Superior temporal gyrus (tissue), 1 donor: ENCODE measurements around the gene PLCL2.

Experiments used
- DNase-seq: peaks from one replicate; pipeline ENCODE4 v3.0.0-alpha.2; 2016; ENCODE audit errors: extremely low spot score

PLCL2 gene

DNA sequence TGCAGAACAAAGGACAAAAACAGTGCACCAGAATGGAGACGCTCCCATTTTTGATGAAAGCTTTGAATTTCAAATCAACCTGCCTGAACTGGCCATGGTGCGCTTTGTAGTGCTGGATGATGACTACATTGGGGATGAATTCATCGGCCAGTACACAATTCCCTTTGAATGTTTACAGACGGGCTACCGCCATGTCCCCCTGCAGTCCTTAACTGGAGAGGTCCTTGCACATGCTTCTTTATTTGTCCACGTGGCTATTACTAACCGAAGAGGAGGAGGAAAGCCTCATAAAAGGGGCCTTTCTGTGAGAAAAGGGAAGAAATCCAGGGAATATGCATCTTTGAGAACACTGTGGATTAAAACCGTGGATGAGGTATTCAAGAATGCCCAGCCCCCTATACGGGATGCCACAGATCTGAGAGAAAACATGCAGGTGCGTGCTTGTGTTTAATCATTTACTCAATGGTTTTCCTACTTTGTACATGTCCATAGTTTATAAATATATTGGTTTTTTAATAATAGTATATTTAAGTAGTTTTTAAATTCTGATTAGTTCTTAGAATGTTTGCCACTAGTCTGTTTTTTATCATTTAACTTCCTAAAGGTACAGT lies 127.1 kb downstream of the PLCL2 start:
- DNase-seq, result no peak

GRCh38 chr3:17013050-17013449 lies 128.3 kb downstream of the PLCL2 start:
- no peak for DNase-seq

- DNase-seq, result no peak
Measured at GRCh38 chr3:17013571-17013970, 128.8 kb downstream of the PLCL2 start.

DNA sequence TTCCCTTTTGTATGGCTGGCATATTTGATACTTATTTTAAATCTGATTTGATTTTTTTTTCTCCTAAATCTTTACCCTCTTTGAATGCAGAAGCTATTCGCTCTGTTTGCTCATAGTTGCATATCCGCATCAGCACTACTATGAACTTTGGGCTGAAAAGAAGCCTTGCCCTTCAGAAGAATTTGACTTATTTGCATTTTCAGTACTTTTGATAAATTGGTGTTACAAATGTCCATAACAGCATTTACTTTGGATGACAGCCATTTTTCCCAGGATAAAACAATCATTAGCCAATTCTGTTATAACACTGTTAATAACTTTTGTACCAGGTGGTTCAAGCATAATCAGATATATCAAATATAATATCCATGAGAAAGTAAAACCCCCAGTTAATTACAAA lies 129.5 kb downstream of the PLCL2 start:
- no peak for DNase-seq

- DNase-seq, result no peak
Measured at GRCh38 chr3:17014709-17015108, 130.0 kb downstream of the PLCL2 start.

DNA sequence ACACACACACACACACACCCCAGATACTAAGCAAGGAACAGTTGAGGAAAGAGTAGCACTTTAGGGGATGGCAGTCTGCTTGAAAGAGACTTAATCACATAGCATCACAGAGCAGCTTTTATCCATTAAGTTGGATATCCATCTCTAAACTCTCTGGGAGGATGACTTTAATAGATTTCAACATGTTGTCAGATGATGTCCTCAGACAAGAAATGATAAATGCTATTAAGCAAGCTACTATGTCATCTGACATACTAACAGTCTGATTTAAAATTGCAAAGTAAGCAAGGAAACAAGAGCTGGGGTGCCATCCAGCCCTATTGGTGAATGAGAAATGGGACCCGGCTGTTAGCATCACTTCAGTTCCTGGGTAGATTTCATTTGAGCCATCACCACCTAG lies 136.9 kb downstream of the PLCL2 start:
- no peak for DNase-seq

DNA sequence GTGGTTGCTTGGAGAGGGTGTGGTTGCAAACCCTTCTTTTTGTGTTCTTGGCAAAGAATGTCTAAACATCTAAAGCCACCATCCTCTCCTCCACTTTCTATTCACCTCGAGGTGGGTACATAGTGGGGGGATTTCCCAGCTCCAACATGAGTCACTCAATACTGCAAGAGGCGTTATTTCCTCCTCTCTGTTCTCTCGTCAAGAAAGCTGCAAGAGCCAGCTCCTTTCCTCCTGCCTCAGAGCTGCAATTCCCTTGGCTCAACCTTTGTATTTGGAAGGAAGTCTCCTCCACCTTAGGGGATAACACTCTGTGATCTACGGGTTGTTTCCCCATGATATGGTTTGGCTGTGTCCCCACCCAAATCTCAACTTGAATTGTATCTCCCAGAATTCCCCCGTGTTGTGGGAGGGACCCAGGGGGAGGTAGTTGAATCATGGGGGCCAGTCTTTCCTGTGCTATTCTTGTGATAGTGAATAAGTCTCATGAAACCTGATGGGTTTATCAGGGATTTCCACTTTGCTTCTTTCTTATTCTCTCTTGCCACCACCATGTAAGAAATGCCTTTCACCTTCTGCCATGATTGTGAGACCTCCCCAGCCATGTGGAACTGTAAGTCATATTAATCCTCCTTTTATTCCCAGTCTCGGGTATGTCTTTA lies 138.4 kb downstream of the PLCL2 start:
- DNase-seq, result no peak

DNA sequence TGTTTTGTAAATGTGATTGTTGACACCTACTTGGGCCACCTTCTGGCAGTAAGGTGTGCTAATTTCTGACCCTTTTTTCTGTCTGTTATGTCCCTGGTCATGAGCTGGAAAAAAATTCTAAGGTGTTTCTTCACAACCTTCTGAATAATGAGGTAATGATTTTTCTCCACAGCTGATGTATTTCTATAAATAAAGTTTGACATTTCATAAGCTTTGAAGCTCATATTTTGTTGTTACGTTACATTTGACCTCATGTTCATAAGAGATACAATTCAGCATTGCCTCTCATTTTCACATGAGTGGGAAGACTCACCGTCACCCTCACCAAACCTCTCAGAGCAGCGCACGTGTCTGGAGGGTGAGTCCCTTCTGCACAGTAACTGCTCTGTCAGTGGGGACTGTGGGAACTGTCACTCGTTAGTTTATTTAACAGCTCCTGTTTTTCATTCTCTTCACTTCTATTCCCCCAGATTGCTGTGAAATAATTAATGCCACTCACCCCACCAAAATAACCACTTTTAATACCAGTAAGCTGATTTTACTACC lies 140.9 kb downstream of the PLCL2 start:
- no peak for DNase-seq

GRCh38 chr3:17027318-17027717 lies 142.6 kb downstream of the PLCL2 start:
- no peak for DNase-seq

DNA sequence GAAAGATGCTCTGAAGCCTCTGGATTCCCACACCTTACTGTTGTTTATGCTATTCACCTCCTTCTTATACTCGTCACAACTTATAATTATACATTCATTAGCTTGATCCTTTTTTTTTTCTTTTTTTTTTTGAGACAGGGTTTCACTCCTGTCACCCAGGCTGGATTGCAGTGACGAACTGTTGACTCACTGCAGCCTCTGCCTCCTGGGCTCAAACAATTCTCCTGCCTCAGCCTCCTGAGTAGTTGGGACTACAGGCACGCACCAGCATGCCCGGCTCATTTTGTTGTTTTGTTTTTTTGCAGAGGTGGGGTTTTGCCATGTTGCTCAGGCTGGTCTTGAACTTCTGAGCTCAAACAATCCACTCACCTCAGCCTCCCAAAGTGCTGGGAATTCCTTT lies 143.6 kb downstream of the PLCL2 start:
- no peak for DNase-seq

DNA sequence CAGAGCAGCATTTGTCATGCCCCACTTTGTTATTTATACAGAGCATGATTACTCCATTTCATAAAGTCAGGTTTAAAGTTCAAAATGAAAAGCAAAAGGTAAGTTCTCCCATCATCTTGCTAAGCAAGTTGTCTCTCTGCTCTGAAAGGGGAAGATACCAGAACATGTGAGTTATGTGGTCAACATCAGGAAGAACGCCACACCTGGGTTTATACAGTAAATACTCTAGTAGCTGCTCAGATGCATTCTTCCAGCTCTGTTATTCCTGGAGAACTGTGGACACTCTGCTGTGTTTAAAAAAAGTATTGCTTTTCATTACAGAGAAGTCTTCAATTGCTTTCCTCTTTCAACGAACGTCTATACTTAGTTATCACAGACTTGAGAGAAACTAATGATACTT lies 145.7 kb downstream of the PLCL2 start:
- no peak for DNase-seq

DNA sequence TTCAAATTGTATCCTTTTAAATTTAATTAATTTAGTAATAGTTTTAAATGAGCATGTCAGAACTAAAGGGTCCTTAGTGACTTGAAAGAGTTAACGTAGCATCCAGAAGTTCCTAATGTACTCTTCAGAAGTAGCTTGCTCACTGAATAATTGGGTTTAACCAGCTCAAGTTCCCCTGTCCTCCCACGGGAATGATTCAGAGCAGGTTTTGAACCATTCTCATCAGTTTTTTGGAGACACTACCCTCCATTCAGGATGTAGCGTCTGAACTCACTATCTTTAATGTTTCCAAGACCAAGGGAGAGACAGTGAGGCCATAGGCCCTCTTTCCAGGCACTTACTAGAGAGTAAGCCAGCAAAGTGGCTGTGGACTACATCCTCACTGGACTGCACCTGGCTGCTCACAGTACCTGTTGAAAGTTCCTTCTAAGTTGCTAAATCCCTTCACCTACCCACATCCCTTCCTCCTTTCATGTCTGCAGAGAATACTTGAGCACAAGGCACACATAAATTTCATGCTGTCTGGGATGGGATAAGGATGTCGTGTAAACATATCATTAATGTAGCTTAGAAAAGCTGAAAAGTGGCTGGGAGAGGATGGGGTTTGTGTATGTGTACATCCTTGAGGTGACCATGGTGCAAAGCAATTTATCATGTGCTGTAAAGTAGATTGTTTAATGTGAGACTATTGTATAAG lies 146.3 kb downstream of the PLCL2 start:
- DNase-seq, result no peak

DNA sequence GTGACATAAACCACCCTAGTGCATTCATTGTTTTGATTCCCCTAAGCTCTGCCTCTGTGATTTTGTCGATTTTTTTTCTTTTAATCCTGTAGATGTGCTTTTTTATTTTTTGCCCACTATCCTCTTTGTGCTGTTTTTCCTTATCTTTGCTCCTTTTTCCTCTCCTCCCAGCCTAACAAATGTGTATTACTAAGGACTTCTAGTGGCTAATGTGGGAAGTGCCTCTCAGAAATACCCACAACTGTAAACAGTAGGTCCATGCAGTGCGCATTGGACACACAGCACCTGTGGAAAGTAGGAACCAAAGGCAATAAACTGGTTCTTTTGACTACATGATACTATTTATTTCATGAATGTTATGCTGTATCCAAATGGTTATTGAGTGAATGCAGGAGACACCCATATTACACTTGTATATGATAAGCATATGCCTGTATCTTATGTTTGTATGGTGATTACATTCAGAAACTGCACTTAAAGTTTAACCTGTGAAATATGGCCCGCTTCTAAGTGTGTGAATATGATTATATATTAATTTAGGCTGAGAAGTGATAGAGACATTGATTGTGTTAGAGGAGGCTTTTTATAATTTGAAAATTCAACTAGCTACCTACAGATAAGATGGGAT lies 147.8 kb downstream of the PLCL2 start:
- peak; percentile 81 for DNase-seq

DNA sequence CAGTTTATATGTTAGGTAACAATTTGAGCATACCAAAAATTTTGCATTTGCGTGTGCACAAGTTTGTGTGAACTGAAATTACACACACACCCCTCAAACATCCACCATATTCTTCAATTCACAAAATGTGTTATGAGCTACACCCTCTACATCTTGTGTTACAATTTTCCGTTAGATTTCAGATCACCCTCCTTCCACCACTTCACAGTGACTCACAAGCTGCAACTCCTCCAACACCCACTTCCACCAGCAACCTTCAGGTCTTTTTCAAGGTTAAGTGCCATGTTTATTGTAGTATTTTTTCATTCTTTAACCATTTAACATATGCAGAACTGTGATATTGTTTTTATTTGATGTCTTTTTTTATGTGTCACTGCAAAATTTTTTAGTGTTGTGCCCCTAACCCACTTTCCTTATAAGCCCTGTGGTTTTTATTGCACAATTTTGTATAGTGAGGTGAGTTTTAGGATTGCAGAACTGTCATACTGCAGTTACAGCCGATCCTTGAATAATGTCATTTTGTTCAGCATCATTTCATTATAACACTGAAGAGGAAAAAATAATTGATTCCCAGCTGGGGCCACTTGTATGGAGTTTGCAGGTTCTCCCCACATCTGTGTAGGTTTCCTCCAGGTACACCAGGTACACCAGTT lies 148.9 kb downstream of the PLCL2 start:
- DNase-seq, result no peak

DNA sequence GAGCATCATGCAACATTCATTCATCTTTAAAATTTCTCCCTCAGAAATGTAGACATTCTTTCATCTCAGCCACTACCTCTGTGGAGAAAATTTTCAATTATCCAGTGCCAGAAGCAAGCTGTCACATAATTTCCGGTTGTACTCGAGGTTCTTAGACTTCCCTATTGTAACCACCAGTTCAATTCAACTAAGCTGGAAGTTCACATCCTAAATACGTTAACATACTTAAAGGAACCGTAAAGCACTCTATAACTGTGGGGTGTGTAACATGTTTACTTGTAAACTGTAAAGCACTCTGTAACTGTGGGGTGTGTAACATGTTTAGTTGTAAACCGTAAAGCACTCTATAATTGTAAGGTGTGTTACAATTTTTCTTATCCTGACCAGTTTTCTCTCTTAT lies 150.3 kb downstream of the PLCL2 start:
- DNase-seq, result no peak

DNA sequence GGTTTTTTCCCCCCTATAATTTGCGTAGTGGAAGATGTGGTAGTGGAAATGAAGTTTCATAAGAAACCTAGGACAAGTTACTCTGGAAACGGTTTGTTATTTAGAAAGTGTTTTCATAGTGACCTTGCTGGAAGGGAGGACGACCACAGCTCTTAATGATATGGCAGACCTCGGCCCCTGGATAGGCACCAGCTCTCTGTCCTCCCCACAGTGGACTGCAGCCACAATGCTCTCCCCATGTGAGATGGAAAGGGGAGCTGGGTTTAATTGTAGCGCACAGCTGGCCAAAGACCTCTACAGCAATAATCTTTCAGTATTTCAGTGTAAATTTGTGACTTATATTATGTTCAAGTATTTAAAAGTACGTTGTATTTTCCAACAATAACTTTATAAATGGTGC lies 151.2 kb downstream of the PLCL2 start:
- no peak for DNase-seq

DNA sequence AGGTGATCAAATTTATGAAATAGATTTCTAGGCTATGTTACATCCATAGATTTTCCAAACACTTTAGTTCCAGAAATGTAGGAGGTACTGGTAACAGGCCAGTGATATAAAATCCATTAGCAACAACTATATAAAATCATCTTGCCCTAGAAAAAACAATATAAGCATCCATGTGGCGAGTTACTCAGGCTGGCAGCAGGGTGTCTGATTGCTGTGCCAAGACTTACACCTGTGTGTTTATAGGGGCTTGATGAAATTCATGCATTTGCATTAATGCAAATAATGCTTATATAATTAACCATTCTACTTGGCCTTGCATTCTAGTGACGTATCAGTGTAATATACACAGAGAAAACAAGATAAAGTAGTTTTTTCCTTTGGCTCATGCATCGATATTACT lies 153.4 kb downstream of the PLCL2 start:
- no peak for DNase-seq

DNA sequence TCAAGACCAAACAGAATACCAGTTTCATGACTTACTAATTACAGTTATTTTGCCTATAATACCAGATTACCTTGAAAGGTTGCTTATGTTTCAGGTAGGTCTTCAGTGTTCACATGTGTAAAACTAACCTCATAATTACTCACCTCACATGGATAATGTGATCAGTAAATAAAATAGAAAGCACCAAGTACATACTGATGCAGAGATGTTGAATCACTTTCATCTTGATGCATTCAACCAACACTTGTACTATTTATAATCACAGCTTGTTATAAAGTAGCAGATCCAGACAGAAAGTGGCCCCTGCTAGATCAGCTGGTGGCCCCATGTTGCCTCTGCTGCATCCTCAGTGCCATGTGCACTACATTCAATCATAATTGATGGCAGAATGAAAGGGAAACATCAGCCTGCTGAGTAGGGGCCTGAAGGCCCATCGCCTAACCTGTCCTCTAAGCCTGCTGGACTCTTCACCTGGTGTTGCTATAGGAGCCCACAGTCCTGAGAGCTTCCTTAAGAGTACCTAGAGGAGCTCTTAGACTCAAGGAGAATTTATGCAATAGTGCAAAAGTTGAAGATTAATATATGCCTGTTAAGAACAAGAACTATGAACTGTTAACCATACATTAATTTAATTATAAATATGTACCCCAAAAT lies 154.3 kb downstream of the PLCL2 start:
- no peak for DNase-seq

DNA sequence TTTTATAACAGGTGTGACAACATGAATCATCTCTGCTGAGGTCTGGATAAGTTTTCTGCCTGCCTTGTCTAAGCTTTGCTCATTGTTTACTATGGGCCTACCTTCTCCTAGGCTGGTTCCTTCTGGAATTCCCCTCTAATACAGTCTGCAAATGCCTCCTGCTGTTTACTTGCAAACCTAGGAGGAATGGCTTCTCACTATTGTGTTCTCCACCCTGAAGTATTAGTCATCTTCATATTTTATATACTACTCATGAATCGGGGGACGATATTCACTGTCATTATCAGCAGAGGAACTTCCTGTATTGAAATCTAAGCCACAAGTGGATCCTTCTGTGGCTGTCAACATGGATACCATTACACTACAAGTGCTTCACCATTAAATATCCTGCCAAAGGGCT lies 154.8 kb downstream of the PLCL2 start:
- no peak for DNase-seq

- no peak for DNase-seq
Measured at GRCh38 chr3:17040322-17040989, 155.7 kb downstream of the PLCL2 start.

DNA sequence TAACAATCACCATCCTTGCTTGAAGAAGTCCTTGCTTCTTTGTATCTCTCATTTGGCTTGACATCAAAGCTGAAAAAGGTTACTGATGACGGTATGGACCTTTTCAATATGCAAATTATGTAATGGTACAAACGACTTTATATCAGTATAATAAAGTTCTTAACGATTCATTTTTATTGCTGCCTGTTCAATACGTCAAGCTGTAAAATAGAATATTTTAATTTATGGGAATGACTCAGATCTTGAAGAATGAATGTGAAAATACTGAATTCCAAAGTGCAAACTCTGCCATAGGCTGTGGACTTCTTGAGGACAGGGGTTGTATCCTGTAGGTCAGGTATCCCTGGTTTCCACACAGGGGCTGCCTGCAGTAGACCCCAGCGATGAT lies 156.2 kb downstream of the PLCL2 start:
- DNase-seq, result no peak
